Endothelial cell (in vitro differentiated cells): Measurements from ENCODE around the gene GRAMD1B. TPM values are rescaled to one million over a fixed set of nuclear protein-coding genes. Genes with fewer than 3 reads are reported as not detected.
"Not testable (repeated sequence)": the region's sequence is repeated elsewhere in the genome, so short reads cannot be mapped to it uniquely, and the experiment has no call there.

Experiments
- DNase-seq: peaks from one replicate; pipeline ENCODE4 v3.0.0; 2021; ENCODE audit warnings: low spot score
- H3K27ac Mint-ChIP-seq: one replicate; pipeline ENCODE4 v1.8.0; 2021; ENCODE audit warnings: mixed read lengths, inconsistent platforms; ENCODE audit not compliant: unreplicated experiment
- H3K27me3 Mint-ChIP-seq: one replicate; pipeline ENCODE4 v1.8.0; 2021; ENCODE audit warnings: mild to moderate bottlenecking, moderate library complexity, mixed read lengths, inconsistent platforms; ENCODE audit not compliant: unreplicated experiment
- H3K36me3 Mint-ChIP-seq: one replicate; pipeline ENCODE4 v1.8.0; 2021; ENCODE audit warnings: mild to moderate bottlenecking, low read depth, mixed read lengths, inconsistent platforms; ENCODE audit not compliant: unreplicated experiment
- H3K4me1 Mint-ChIP-seq: one replicate; pipeline ENCODE4 v1.8.0; 2021; ENCODE audit warnings: mild to moderate bottlenecking, mixed read lengths, inconsistent platforms; ENCODE audit not compliant: unreplicated experiment
- H3K4me3 Mint-ChIP-seq: one replicate; pipeline ENCODE4 v1.8.0; 2021; ENCODE audit warnings: mild to moderate bottlenecking, mixed read lengths, inconsistent platforms; ENCODE audit not compliant: unreplicated experiment
- H3K9me3 Mint-ChIP-seq: one replicate; pipeline ENCODE4 v1.8.0; 2021; ENCODE audit warnings: mixed read lengths, inconsistent platforms; ENCODE audit not compliant: unreplicated experiment
- total RNA-seq: library from RNA; stranded (reverse); fragmentation: NEBNext Ultra II Directional; extraction: Animal tissue kit (Norgen Biotek cat#: 25700); gene quantifications from one replicate; pipeline ENCODE4 v1.2.1, GENCODE V29; 2021; ENCODE audit not compliant: unreplicated experiment
- TF ChIP-seq, protein P1 (sequence below): fragments of 200-600 bp; sonication (generic); IDR thresholded peaks from one replicate; pipeline ENCODE4 v1.5.0; 2021; ENCODE audit warnings: antibody characterized with exemption; ENCODE audit not compliant: unreplicated experiment

GRAMD1B gene
- total RNA-seq, 1 donor from 2014 or later: 49.6 TPM

DNA sequence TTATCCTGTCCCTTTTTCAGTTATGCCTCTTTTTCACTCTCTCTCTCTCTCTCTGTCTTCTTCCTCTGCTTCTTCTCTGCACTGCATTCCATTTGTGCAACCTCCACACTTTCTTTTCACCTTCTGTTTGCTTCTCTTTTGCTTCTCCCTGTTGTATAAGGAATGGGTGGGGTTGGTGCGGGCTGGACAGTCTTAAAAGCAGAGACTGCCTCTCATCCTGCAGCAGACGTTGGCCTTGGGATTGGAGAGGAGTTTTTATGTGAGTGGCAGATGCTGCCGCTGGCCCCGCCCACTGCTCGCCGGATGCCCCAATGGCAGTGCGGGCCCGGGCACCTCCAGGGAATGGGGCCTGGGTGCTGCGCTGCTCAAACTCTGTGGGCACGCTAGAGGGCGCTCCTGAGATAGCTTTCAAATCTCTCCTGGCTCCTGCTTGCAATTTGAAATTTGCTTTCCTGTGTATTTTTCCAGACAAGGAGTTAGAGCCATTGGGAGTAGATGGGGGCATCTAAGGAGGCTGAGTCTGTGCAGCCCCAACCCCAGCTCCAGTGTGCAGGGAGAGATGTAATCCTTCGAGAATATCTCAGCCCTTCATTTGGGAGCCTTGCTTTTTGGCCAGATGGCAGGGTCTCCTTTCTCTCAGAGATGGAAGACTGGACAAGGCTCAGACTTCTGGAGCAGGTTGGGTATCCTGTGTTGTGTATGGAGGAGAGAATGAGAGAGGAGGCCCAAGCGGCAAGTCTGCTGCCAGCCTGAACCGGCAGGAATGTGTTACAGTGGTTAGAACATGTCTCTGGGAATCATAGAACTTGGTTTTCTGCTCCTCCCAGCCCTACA, 81.2 kb downstream of the GRAMD1B start:
- Mint-ChIP-seq H3K36me3 (peaks cover 11% of the 10 kb centered on the region), H3K4me3 (no peak overlapping the region), H3K4me1 (peaks cover 52% of the 10 kb centered on the region), H3K9me3 (no peaks in the 10 kb centered on the region), H3K27ac (peak overlapping the region; percentile 4), H3K27me3 (no peaks in the 10 kb centered on the region)
- DNase-seq: peak; percentile 91
- TF ChIP-seq, protein P1, sequence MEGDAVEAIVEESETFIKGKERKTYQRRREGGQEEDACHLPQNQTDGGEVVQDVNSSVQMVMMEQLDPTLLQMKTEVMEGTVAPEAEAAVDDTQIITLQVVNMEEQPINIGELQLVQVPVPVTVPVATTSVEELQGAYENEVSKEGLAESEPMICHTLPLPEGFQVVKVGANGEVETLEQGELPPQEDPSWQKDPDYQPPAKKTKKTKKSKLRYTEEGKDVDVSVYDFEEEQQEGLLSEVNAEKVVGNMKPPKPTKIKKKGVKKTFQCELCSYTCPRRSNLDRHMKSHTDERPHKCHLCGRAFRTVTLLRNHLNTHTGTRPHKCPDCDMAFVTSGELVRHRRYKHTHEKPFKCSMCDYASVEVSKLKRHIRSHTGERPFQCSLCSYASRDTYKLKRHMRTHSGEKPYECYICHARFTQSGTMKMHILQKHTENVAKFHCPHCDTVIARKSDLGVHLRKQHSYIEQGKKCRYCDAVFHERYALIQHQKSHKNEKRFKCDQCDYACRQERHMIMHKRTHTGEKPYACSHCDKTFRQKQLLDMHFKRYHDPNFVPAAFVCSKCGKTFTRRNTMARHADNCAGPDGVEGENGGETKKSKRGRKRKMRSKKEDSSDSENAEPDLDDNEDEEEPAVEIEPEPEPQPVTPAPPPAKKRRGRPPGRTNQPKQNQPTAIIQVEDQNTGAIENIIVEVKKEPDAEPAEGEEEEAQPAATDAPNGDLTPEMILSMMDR: peak; percentile 86

DNA sequence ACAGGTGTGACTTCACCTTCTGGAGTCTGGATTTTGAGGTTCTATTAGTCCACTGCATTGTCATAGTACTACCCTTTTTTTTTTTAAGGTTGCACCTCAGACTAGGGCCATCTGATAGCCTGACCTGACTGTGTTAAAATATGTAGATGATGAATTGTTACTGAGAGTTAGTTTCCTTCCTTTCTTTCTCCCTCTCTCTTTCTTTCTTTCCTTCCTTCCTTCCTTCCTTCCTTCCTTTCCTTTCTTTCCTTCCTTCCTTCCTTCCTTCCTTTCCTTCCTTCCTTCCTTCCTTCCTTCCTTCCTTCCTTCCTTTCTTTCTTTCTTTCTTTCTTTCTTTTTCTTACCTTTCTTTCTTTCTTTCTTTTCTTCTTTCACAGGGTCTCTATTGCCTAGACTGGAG, 83.2 kb downstream of the GRAMD1B start:
- not testable (repeated sequence) for H3K27me3 Mint-ChIP-seq, H3K4me3 Mint-ChIP-seq, DNase-seq, H3K9me3 Mint-ChIP-seq, H3K27ac Mint-ChIP-seq
- Mint-ChIP-seq H3K4me1 (peaks cover 45% of the 10 kb centered on the region), H3K36me3 (peaks cover 11% of the 10 kb centered on the region)

DNA sequence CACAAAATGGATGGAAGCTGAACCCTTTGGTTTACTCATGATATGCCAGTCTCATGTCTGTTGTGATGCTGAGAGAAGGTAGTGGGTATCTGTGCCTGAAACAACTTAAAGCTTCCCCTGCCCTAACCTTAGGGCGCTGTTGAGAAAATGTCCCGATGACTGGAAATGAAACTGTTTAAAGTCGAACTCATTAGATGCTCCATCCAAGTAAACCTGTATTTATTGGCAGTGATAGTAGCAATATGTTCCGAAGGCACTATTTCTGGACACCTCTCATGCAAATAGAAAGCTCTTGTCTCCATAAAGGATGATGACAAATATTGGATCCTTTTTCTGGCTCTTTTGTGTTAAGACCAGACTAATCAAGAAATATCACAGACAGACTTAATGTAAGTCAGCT, 86.2 kb downstream of the GRAMD1B start:
- H3K4me3 Mint-ChIP-seq: no peak overlapping the region
- no peaks in the 10 kb centered on the region for H3K9me3 Mint-ChIP-seq
- TF ChIP-seq, protein P1: no peak
- no peak for DNase-seq
- H3K27me3 Mint-ChIP-seq: no peaks in the 10 kb centered on the region
- no peak overlapping the region for H3K27ac Mint-ChIP-seq
- peaks cover 45% of the 10 kb centered on the region for H3K4me1 Mint-ChIP-seq
- peaks cover 11% of the 10 kb centered on the region for H3K36me3 Mint-ChIP-seq

DNA sequence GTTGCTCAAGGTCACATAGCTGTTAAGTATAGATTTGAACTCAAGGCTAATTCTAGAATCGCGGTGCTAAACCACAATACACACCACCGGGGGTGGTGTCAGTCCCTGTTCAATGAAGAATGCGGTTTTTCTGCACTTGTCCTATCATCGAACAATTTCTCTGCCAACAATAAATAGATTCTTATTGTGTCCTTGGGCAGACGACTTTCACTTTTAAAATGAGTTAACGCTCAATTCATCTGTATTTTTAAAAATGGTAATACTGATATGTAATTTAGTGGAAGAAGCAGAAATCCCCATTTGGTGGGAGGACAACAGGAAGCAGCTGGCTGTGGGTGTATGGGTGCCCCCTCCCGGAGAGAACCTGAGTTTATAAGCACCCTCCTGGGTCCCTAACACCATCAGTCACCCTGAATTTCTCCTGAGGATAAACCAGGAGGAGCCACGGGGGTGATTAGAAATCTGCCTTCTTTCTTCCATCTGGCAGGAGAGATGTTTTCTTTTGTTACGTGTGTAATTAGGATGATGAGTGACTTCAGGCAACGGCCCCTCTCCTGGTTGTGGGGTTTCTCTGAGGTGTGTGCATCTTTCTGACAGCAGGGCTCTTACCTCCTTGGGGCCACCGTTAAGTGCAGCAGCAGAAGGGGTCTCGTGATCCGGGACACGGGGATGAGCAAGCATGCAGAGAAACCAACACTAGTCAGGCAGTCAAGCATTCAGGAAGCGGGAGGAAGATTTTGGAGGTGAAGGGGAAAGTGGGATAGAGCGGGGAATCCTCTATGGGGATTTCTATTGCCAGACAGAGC, 87.7 kb downstream of the GRAMD1B start:
- TF ChIP-seq, protein P1: no peak
- H3K4me3 Mint-ChIP-seq: no peak overlapping the region
- no peaks in the 10 kb centered on the region for H3K9me3 Mint-ChIP-seq
- no peaks in the 10 kb centered on the region for H3K27me3 Mint-ChIP-seq
- H3K27ac Mint-ChIP-seq: no peak overlapping the region
- no peak for DNase-seq
- peaks cover 11% of the 10 kb centered on the region for H3K36me3 Mint-ChIP-seq
- H3K4me1 Mint-ChIP-seq: peaks cover 46% of the 10 kb centered on the region

DNA sequence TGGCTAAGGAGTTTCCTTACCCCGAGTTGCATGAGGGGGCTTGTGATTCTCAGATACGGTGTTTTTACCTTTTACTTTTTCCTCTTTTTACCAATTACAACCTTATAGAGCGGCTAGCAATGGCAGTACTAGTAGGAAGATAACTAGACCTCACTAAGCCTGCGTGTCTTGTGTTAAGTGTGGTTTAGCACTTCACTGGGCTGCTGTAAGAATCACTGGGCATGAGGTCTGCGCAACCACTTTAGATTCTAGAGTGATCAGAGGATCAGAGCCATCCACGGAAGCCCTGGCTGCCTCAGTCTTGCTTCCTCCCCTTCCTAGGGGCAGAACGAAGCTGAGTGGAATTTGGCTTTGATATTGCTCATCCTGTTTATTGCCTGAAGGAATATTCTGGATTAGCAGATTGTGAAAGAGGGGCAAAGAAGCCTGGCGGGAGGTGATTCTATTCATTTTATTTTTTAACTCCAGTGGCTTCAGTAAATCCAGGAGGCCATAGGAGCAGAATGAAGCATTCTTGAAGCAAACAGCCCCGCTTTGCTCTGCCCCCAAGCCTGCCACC, 88.5 kb downstream of the GRAMD1B start:
- Mint-ChIP-seq H3K9me3 (no peaks in the 10 kb centered on the region), H3K27ac (peak overlapping the region; percentile 82), H3K4me3 (peak overlapping the region; percentile 51), H3K36me3 (peaks cover 11% of the 10 kb centered on the region), H3K4me1 (peaks cover 47% of the 10 kb centered on the region), H3K27me3 (no peaks in the 10 kb centered on the region)
- TF ChIP-seq, protein P1: no peak
- no peak for DNase-seq
